Measurements from ENCODE around the gene NHERF1. TPM values are rescaled to one million over a fixed set of nuclear protein-coding genes. Genes with fewer than 3 reads are reported as not detected.

Gene NHERF1
- total RNA-seq, 1 experiment from 2014 or later = 218 TPM

DNA sequence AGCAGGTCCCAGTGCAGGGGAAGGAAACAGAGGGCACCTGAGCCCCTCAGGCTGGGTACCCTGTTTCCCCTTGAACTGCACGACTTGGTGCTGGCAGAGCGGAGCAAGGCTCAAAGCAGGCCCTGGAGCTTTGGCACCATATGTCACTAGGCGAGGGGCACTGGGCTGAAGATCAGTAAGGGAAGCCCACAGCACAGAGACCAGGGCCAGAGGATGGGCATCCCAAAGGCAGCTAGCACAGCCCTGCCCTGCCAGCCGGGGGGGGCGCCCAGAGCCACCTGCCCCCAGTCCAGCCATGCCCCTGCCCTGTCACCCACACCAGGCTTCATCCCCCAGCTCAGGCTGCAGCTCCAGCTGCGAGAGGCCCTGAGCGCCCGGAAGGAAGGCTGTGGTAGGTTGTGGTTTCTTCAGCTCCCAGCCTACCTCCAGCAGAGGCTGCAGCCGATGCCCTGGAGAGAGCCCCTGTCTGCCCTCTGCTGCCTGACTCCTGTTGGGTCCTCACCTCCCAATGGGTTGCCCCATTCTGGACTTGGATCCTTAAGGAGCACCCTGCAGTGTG, 10.9 kb downstream of the NHERF1 start:
- Mint-ChIP-seq H3K36me3 (ENCODE audit: insufficient read depth, unreplicated experiment) (peaks cover 37% of the 10 kb centered on the region), H3K9me3 (ENCODE audit: unreplicated experiment) (no peaks in the 10 kb centered on the region), H3K27ac (ENCODE audit: unreplicated experiment) (peak overlapping the region; percentile 94), H3K27me3 (ENCODE audit: insufficient read depth, unreplicated experiment) (no peaks in the 10 kb centered on the region), H3K4me1 (ENCODE audit: low read depth, unreplicated experiment) (peaks cover 41% of the 10 kb centered on the region), H3K4me3 (ENCODE audit: unreplicated experiment) (peak overlapping the region; percentile 69)
- Histone ChIP-seq H3K9me3 (no peaks in the 10 kb centered on the region), H3K4me3 (ENCODE audit: low read depth, low read length) (no peak overlapping the region), H3K27me3 (replicated peaks; ENCODE audit: control insufficient read depth, insufficient read depth, low read length) (no peaks in the 10 kb centered on the region), H3K36me3 (ENCODE audit: control insufficient read depth, insufficient read depth, low read length) (no peaks in the 10 kb centered on the region; the same call in none of the 2 replicates), H3K4me1 (peaks cover 73% of the 10 kb centered on the region)
- TF ChIP-seq, protein P1, sequence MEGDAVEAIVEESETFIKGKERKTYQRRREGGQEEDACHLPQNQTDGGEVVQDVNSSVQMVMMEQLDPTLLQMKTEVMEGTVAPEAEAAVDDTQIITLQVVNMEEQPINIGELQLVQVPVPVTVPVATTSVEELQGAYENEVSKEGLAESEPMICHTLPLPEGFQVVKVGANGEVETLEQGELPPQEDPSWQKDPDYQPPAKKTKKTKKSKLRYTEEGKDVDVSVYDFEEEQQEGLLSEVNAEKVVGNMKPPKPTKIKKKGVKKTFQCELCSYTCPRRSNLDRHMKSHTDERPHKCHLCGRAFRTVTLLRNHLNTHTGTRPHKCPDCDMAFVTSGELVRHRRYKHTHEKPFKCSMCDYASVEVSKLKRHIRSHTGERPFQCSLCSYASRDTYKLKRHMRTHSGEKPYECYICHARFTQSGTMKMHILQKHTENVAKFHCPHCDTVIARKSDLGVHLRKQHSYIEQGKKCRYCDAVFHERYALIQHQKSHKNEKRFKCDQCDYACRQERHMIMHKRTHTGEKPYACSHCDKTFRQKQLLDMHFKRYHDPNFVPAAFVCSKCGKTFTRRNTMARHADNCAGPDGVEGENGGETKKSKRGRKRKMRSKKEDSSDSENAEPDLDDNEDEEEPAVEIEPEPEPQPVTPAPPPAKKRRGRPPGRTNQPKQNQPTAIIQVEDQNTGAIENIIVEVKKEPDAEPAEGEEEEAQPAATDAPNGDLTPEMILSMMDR (IDR thresholded peaks at IDR 0.05; ENCODE audit: insufficient read depth in 1 of 2, low read depth in 1 of 2, low read length in 1 of 2, severe bottlenecking in 1 of 2, unreplicated experiment in 1 of 2) = peak in 1 of 2 experiments; percentile 30
- POLR2A ChIA-PET = interaction anchor here (0.6 to 2.3 kb wide), 5 partner anchors 9 to 114 kb away, joined by 3 to 40 read pairs (median 9); partner anchors contain the start of genes FDXR and NAT9
- DNase-seq = peak; percentile 71 to 73
- CTCF ChIA-PET = interaction anchor here (1.2 to 5.0 kb wide), 8 partner anchors 11 to 103 kb away, joined by 4 to 102 read pairs (median 11); partner anchors contain the start of genes NAT9, NHERF1 and RAB37
- BruUV-seq (replicated peaks) = no TSS peak
- intact Hi-C loops (cut with micrococcal nuclease; ENCODE audit: unreplicated experiment) = no loop called here

DNA sequence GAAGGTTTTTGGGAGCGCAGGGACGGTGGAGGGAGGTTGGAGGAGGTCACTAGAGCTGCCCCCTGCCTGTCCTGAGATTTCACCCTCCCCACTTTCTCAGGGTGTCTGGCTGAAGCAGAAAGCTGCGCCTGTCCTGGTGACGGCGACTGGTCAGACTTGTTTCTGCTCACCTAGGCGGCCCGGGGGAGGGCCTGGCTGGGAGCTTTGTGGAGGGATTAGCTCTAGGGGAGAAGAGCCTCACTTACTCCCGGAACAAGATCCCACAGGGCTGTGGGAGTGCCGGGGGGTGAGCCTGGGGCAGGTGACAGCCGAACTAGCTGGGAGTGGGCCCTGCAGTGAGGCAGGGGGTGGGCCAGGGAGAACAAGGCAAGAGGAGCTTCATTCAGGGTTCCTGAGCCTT, 11.5 kb downstream of the NHERF1 start:
- peak; percentile 94 for DNase-seq
- no peaks in the 10 kb centered on the region for H3K9me3 Mint-ChIP-seq (ENCODE audit: unreplicated experiment)
- H3K36me3 ChIP-seq (ENCODE audit: control insufficient read depth, insufficient read depth, low read length) = no peaks in the 10 kb centered on the region; the same call in none of the 2 replicates
- POLR2A ChIA-PET = interaction anchor here (0.6 to 2.3 kb wide), 6 partner anchors 10 to 113 kb away, joined by 3 to 40 read pairs (median 6); partner anchors contain the start of genes FDXR and NAT9
- TF ChIP-seq, protein P1 (IDR thresholded peaks at IDR 0.05; ENCODE audit: insufficient read depth in 1 of 2, low read depth in 1 of 2, low read length in 1 of 2, severe bottlenecking in 1 of 2, unreplicated experiment in 1 of 2) = no peak
- no peaks in the 10 kb centered on the region for H3K27me3 Mint-ChIP-seq (ENCODE audit: insufficient read depth, unreplicated experiment)
- H3K27ac Mint-ChIP-seq (ENCODE audit: unreplicated experiment) = peak overlapping the region; percentile 94
- peaks cover 37% of the 10 kb centered on the region for H3K36me3 Mint-ChIP-seq (ENCODE audit: insufficient read depth, unreplicated experiment)
- no TSS peak for BruUV-seq (replicated peaks)
- H3K4me1 ChIP-seq = peaks cover 79% of the 10 kb centered on the region
- intact Hi-C loops (cut with micrococcal nuclease; ENCODE audit: unreplicated experiment) = loop anchor here (1.0 to 2.0 kb wide), 2 partner anchors 12 to 17 kb away; partner anchors contain the start of genes NAT9 and NHERF1
- no peaks in the 10 kb centered on the region for H3K9me3 ChIP-seq
- peaks cover 40% of the 10 kb centered on the region for H3K4me1 Mint-ChIP-seq (ENCODE audit: low read depth, unreplicated experiment)
- CTCF ChIA-PET = interaction anchor here (0.5 to 5.0 kb wide), 10 partner anchors 10 to 103 kb away, joined by 3 to 102 read pairs (median 7); partner anchors contain the start of genes NAT9, NHERF1 and RAB37
- peak overlapping the region; percentile 69 for H3K4me3 Mint-ChIP-seq (ENCODE audit: unreplicated experiment)
- no peak overlapping the region for H3K4me3 ChIP-seq (ENCODE audit: low read depth, low read length)
- H3K27me3 ChIP-seq (replicated peaks; ENCODE audit: control insufficient read depth, insufficient read depth, low read length) = no peaks in the 10 kb centered on the region

DNA sequence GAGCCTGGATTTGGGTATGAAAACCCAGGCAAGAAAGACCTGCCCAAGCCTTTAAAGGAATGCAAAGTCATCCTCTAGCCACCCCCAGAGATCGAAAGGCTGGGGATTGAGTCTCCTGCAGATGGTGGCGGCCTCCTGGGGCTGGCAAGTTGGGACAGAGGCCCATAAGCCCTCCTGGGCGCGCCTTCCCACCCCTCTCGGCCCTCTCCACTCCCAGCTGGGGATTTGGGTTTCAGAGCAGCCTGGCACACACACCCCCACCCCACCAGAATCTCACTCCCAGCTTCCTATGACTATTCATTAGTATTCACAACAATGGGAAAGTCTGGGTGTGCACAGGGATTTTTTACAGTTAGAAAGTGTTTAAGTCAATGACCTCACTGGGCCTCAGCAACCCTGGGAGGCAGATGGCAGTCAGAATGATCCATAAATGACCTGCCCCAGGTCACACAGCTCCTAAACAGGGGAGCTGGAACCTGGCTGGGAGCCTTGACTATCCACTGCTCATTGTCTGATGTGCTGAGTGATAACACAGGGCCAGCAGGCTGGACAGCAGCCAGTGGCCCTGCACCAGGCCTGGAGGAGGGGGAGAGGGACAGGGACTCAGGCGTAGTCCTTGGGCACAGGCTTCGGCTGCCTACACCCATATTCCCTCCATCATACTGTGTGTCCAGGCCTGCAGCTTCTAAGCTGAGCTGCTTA, 12.1 kb downstream of the NHERF1 start:
- H3K9me3 Mint-ChIP-seq (ENCODE audit: unreplicated experiment) = no peaks in the 10 kb centered on the region
- peaks cover 34% of the 10 kb centered on the region for H3K36me3 Mint-ChIP-seq (ENCODE audit: insufficient read depth, unreplicated experiment)
- H3K4me1 Mint-ChIP-seq (ENCODE audit: low read depth, unreplicated experiment) = peaks cover 35% of the 10 kb centered on the region
- H3K4me3 Mint-ChIP-seq (ENCODE audit: unreplicated experiment) = peak overlapping the region; percentile 69
- Histone ChIP-seq H3K9me3 (no peaks in the 10 kb centered on the region), H3K27me3 (replicated peaks; ENCODE audit: control insufficient read depth, insufficient read depth, low read length) (no peaks in the 10 kb centered on the region), H3K4me3 (ENCODE audit: low read depth, low read length) (no peak overlapping the region), H3K36me3 (ENCODE audit: control insufficient read depth, insufficient read depth, low read length) (no peaks in the 10 kb centered on the region; the same call in none of the 2 replicates), H3K4me1 (peaks cover 86% of the 10 kb centered on the region)
- no peaks in the 10 kb centered on the region for H3K27me3 Mint-ChIP-seq (ENCODE audit: insufficient read depth, unreplicated experiment)
- intact Hi-C loops (cut with micrococcal nuclease; ENCODE audit: unreplicated experiment) = loop anchor here (1.0 to 2.0 kb wide), 2 partner anchors 12 to 16 kb away; partner anchors contain the start of genes NAT9 and NHERF1
- ChIA-PET POLR2A (interaction anchor here (0.7 to 2.3 kb wide), 6 partner anchors 11 to 252 kb away, joined by 3 to 40 read pairs (median 6); partner anchors contain the start of genes FDXR, MRPL58 and NAT9), CTCF (interaction anchor here (0.5 to 5.0 kb wide), 10 partner anchors 10 to 103 kb away, joined by 3 to 102 read pairs (median 7); partner anchors contain the start of genes NAT9, NHERF1 and RAB37)
- no TSS peak for BruUV-seq (replicated peaks)
- DNase-seq = no peak
- peak overlapping the region; percentile 94 for H3K27ac Mint-ChIP-seq (ENCODE audit: unreplicated experiment)
- TF ChIP-seq, protein P1 (IDR thresholded peaks at IDR 0.05; ENCODE audit: insufficient read depth in 1 of 2, low read depth in 1 of 2, low read length in 1 of 2, severe bottlenecking in 1 of 2, unreplicated experiment in 1 of 2) = no peak
